Measurements from ENCODE around the gene ARHGAP31.
A peak's percentile ranks its signal among the peaks of the same experiment; 100 is the strongest.
"Not testable (repeated sequence)": the region's sequence is repeated elsewhere in the genome, so short reads cannot be mapped to it uniquely, and the experiment has no call there.

The ARHGAP31 gene

DNA sequence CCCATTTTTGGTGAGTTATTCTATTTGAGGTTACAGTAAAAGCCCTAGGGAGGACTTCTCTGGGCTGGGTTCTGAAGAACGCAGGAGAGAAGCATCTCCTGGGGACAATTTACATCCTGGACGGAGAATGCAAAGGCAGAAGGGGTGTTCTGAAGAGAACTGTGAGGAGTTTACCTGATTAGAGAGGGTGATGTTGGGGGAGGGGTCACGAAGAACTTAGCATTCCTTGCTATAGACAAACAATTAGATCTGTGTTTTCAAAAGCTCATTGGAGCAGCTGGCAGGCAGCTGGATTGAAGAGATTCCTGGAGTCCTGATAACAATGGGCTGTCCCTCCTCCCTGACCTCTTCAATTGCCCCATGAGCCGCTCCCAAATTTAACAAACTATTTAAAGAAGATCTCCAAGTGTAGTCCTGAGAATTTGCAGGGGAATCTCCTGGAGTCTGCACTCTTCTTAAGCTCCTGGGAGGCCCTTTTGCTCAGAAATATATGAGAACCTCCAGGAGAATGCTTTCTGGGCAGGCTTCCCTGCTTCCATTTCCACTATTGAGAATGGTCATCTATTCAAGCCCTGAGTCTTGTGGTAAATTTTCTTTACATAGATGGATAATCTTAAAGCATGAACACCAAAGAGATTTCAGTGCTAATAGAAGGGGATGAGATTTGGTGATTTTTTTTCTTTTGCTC is 55.3 kb downstream of the ARHGAP31 start:
- no peak for DNase-seq (ENCODE audit: low read depth)
- TF ChIP-seq, protein P1, sequence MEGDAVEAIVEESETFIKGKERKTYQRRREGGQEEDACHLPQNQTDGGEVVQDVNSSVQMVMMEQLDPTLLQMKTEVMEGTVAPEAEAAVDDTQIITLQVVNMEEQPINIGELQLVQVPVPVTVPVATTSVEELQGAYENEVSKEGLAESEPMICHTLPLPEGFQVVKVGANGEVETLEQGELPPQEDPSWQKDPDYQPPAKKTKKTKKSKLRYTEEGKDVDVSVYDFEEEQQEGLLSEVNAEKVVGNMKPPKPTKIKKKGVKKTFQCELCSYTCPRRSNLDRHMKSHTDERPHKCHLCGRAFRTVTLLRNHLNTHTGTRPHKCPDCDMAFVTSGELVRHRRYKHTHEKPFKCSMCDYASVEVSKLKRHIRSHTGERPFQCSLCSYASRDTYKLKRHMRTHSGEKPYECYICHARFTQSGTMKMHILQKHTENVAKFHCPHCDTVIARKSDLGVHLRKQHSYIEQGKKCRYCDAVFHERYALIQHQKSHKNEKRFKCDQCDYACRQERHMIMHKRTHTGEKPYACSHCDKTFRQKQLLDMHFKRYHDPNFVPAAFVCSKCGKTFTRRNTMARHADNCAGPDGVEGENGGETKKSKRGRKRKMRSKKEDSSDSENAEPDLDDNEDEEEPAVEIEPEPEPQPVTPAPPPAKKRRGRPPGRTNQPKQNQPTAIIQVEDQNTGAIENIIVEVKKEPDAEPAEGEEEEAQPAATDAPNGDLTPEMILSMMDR (IDR thresholded peaks at IDR 0.05; ENCODE audit: insufficient read depth, low read depth, low read length, missing control alignments): no peak
- no peak overlapping the region for H3K4me3 ChIP-seq (ENCODE audit: low read length)

DNA sequence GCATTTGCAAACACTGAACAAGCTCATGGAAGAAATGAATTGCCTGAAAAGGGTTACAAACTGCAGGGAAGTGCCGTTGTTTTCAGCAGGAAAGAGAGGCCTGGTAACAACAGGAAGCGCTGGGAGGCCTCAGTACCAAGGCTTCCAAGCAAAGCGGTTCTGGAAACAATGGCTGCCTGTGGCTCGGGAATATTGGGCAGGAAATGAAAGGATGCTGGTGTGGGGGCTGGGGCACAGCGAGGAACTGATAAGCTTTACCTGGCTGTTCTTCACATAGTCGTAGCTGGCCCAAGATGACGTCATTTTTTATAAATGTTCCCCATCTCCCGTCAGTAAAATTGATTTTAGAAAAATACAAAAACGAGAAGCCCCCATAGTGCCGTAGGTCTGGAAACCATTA is 55.9 kb downstream of the ARHGAP31 start:
- DNase-seq (ENCODE audit: low read depth): no peak
- TF ChIP-seq, protein P1 (IDR thresholded peaks at IDR 0.05; ENCODE audit: insufficient read depth, low read depth, low read length, missing control alignments): no peak
- H3K4me3 ChIP-seq (ENCODE audit: low read length): no peak overlapping the region

DNA sequence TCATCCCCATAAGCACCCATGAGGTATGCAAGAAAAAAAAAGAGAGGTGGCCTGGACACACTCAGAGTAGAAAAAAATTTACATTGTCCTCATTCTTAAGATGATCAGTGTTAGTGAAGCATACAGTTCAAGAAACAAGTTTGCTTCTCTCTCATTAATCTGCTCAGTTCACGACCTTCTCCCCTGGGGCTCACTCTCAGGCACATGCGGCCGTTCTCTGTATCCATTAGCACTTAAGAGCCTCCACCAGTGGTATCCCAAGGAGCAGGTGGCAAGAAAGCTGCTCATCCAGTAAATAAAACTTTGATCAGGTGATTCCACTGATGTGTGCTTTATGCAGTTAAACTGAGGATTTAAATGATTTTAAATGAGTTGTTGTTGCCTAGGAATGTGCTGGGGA is 57.4 kb downstream of the ARHGAP31 start:
- TF ChIP-seq, protein P1 (IDR thresholded peaks at IDR 0.05; ENCODE audit: insufficient read depth, low read depth, low read length, missing control alignments): no peak
- no peak for DNase-seq (ENCODE audit: low read depth)
- H3K4me3 ChIP-seq (ENCODE audit: low read length): no peak overlapping the region

DNA sequence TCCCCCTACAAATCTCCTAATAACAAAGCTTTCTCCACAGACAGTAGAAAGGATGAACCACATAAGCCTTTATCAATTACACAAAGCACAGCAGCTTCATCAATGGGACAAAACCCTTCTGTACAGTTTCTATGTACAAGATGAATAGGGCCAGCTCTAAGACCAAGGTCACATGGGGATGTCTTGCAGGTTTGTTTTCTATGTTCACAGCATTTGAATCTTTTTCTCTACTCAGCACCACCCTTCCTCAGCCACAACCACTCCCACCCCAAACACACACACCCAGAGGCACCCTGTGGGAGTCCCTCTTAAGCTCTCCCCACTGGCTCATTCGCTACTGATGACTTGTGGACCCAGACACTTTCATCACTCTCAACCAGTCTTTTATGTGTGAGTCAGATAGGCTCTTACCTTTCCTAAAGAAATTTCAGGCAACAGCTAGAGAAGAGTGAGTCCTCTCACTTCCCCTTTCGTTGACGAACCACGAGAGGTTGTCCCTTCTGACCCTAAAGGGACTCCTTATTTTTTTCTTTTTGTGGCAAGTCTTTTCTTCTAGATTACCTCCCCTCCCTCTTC is 57.9 kb downstream of the ARHGAP31 start:
- DNase-seq (ENCODE audit: low read depth): peak; percentile 51
- no peak overlapping the region for H3K4me3 ChIP-seq (ENCODE audit: low read length)
- TF ChIP-seq, protein P1 (IDR thresholded peaks at IDR 0.05; ENCODE audit: insufficient read depth, low read depth, low read length, missing control alignments): no peak

DNA sequence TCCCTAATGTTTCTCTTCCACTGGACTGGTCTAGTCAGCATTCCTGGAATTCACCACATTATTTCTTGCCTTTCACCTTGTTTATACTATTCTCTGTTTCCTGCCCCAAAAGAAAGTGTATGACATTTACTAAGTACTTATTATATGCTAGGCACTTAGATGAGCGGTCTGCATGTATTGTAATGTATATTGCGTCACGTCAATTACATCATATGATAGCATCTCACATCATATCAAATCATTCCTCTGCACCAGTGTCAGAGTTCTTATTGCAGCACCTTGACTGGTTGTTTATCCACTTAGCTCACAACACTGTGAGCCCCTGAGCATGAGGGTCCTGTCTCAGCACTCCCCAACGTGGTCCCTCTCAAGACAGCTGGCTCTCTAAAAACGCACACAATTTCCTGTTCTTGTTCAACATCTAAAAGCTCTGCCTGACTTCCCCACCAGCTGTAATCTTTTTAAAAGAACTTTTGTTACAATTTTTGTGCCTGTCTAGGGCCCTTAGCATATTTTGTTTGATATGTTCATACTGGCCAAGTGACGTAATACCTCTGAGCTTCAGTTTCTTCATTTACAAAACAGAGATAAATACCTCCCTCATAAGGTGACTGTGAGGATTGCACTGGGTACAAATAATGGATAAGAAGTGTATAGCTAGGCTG is 58.8 kb downstream of the ARHGAP31 start:
- DNase-seq (ENCODE audit: low read depth): peak; percentile 63
- no peak overlapping the region for H3K4me3 ChIP-seq (ENCODE audit: low read length)
- TF ChIP-seq, protein P1 (IDR thresholded peaks at IDR 0.05; ENCODE audit: insufficient read depth, low read depth, low read length, missing control alignments): peak; percentile 39

DNA sequence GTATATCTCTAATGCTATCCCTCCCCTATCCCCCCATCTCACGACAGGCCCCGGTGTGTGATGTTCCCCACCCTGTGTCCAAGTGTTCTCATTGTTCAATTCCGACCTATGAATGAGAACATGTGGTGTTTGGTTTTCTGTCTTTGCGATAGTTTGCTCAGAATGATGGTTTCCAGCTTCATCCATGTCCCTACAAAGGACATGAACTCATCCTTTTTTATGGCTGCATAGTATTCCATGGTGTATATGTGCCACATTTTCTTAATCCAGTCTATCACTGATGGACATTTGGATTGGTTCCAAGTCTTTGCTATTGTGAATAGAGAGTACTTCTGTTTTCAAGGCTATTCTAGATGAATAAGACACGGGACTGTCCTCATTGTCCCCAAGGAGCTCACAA is 61.4 kb downstream of the ARHGAP31 start:
- not testable (repeated sequence) for DNase-seq (ENCODE audit: low read depth); H3K4me3 ChIP-seq (ENCODE audit: low read length)

DNA sequence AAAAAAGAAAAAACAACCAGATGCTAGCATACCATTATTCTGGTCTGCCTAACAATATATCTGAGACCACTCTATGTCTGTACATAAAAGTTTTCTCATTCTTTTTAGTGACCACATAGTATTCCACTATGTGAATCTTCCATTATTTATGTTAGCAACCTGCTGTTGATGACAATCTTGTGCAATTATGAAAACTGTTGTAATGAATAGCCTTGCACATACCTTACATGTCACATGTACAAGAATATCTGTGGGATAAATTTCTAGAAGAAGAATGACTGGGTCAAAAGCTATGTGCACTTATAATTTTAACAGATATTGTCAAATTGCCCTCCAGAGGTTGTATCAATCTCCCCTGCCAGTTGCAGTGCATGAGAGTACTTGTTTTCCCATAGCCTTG is 62.5 kb downstream of the ARHGAP31 start:
- no peak overlapping the region for H3K4me3 ChIP-seq (ENCODE audit: low read length)
- no peak for DNase-seq (ENCODE audit: low read depth)
- TF ChIP-seq, protein P1 (IDR thresholded peaks at IDR 0.05; ENCODE audit: insufficient read depth, low read depth, low read length, missing control alignments): no peak

Data from epithelial cell of esophagus (primary cell).